Calu3 (cell line): ENCODE measurements around the gene P2RY6. TPM values are rescaled to one million over a fixed set of nuclear protein-coding genes. Genes with fewer than 3 reads are reported as not detected.

ENCODE experiments used
- BruUV-seq: library from RNA; stranded (reverse); fragments of 400-500 nt; replicated peaks from 2 replicates; lab custom pipeline; 2021; lab: Mats Ljungman, UMichigan
- CTCF ChIA-PET: fragments of 300-600 bp; sonication (Branson Sonifier 250); formaldehyde crosslinking; loops from one replicate; lab custom pipeline; 2022; ENCODE audit warnings: antibody characterized with exemption; lab: Charles Lee
- DNase-seq: peaks from one replicate; pipeline ENCODE4 v3.0.0; 2022
- H3K27ac Mint-ChIP-seq: one replicate; pipeline ENCODE4 v1.8.0; 2022; ENCODE audit warnings: mixed read lengths; ENCODE audit not compliant: unreplicated experiment
- H3K27me3 Mint-ChIP-seq: one replicate; pipeline ENCODE4 v1.8.0; 2022; ENCODE audit warnings: mixed read lengths; ENCODE audit not compliant: unreplicated experiment
- H3K36me3 Mint-ChIP-seq: one replicate; pipeline ENCODE4 v1.8.0; 2022; ENCODE audit warnings: mild to moderate bottlenecking, moderate library complexity, mixed read lengths; ENCODE audit not compliant: insufficient read depth, unreplicated experiment
- H3K4me1 Mint-ChIP-seq: one replicate; pipeline ENCODE4 v1.8.0; 2022; ENCODE audit warnings: mild to moderate bottlenecking, low read depth, mixed read lengths; ENCODE audit not compliant: unreplicated experiment
- H3K4me3 Mint-ChIP-seq: one replicate; pipeline ENCODE4 v1.8.0; 2022; ENCODE audit warnings: mild to moderate bottlenecking, low read depth, moderate library complexity, mixed read lengths; ENCODE audit not compliant: unreplicated experiment
- H3K9me3 Mint-ChIP-seq: one replicate; pipeline ENCODE4 v1.8.0; 2022; ENCODE audit warnings: low read depth, mixed read lengths; ENCODE audit not compliant: unreplicated experiment
- intact Hi-C: fragments of 100-400 bp; cut with micrococcal nuclease; formaldehyde crosslinking; loops from one replicate; pipeline ENCODE4 v1.10.0; 2022; ENCODE audit not compliant: unreplicated experiment
- total RNA-seq: library from RNA; stranded (reverse); gene quantifications from 2 replicates; pipeline ENCODE4 v1.2.3, GENCODE V29; 2022
- TF ChIP-seq, protein P1 (sequence below): fragments of 200-600 bp; IDR thresholded peaks from one replicate; pipeline ENCODE4 v1.8.0; 2022; ENCODE audit warnings: antibody characterized with exemption; ENCODE audit not compliant: unreplicated experiment

P2RY6 gene
- total RNA-seq, 1 experiment from 2014 or later = not detected

DNA sequence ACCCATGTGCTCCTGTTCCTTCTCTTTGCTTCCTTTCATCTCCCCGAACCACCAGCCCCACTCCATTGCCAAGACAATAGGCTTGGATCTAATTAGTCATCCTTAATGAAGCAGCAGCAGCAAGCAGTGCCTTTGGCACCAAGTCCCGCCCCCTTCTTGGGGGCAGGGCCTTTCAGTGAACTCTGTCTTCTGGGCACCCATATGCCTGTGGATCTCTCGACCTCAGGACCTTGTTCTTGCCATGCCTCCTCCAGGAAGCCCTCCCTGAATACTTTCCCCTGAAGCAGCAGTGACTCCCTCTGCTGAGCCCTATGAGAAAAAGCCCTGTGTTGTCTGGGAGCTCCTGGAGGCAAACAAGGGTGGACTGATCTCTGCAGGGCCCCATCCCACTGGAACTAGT is 68.0 kb downstream of the P2RY6 start:
- peaks cover 6% of the 10 kb centered on the region for H3K36me3 Mint-ChIP-seq
- peaks cover under 1% of the 10 kb centered on the region for H3K4me1 Mint-ChIP-seq
- H3K27me3 Mint-ChIP-seq = peaks cover 14% of the 10 kb centered on the region
- no peak overlapping the region for H3K4me3 Mint-ChIP-seq
- TF ChIP-seq, protein P1, sequence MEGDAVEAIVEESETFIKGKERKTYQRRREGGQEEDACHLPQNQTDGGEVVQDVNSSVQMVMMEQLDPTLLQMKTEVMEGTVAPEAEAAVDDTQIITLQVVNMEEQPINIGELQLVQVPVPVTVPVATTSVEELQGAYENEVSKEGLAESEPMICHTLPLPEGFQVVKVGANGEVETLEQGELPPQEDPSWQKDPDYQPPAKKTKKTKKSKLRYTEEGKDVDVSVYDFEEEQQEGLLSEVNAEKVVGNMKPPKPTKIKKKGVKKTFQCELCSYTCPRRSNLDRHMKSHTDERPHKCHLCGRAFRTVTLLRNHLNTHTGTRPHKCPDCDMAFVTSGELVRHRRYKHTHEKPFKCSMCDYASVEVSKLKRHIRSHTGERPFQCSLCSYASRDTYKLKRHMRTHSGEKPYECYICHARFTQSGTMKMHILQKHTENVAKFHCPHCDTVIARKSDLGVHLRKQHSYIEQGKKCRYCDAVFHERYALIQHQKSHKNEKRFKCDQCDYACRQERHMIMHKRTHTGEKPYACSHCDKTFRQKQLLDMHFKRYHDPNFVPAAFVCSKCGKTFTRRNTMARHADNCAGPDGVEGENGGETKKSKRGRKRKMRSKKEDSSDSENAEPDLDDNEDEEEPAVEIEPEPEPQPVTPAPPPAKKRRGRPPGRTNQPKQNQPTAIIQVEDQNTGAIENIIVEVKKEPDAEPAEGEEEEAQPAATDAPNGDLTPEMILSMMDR = no peak
- CTCF ChIA-PET = interaction anchor here (0.9 to 1.6 kb wide), 2 partner anchors 8 to 17 kb away, joined by 3 read pairs; no protein-coding TSS in a partner anchor
- BruUV-seq = no TSS peak
- no peaks in the 10 kb centered on the region for H3K9me3 Mint-ChIP-seq
- H3K27ac Mint-ChIP-seq = no peak overlapping the region
- intact Hi-C loops = no loop called here
- DNase-seq = no peak

DNA sequence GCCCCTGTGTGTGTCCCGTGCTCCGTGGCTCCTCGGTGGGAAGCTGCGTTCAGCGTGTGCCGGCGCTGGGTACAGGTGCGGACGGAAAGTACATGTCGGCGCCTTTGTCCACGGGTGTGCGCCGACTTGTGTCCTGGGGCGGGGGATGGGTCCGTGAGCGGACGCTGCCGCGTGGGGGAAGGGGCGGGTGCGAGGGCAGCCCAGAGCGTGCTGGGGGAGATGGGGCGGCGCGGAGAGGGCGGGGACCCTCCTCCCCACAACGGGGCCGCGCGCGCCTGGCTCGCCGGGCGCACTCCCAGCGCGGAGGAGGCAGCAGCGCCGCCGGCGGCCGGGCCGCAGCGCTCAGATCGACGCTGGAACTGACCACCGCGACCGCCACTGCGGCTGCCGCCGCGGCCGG is 70.5 kb downstream of the P2RY6 start:
- CTCF ChIA-PET = interaction anchor here (0.7 kb wide), 1 partner anchor 18 kb away, joined by 5 read pairs; no protein-coding TSS in a partner anchor
- TF ChIP-seq, protein P1 = no peak
- peaks cover 6% of the 10 kb centered on the region for H3K36me3 Mint-ChIP-seq
- no peak overlapping the region for H3K27ac Mint-ChIP-seq
- DNase-seq = no peak
- peak overlapping the region; percentile 62 for H3K4me3 Mint-ChIP-seq
- H3K27me3 Mint-ChIP-seq = peaks cover 14% of the 10 kb centered on the region
- intact Hi-C loops = no loop called here
- BruUV-seq = no TSS peak
- no peaks in the 10 kb centered on the region for H3K9me3 Mint-ChIP-seq
- H3K4me1 Mint-ChIP-seq = no peaks in the 10 kb centered on the region

DNA sequence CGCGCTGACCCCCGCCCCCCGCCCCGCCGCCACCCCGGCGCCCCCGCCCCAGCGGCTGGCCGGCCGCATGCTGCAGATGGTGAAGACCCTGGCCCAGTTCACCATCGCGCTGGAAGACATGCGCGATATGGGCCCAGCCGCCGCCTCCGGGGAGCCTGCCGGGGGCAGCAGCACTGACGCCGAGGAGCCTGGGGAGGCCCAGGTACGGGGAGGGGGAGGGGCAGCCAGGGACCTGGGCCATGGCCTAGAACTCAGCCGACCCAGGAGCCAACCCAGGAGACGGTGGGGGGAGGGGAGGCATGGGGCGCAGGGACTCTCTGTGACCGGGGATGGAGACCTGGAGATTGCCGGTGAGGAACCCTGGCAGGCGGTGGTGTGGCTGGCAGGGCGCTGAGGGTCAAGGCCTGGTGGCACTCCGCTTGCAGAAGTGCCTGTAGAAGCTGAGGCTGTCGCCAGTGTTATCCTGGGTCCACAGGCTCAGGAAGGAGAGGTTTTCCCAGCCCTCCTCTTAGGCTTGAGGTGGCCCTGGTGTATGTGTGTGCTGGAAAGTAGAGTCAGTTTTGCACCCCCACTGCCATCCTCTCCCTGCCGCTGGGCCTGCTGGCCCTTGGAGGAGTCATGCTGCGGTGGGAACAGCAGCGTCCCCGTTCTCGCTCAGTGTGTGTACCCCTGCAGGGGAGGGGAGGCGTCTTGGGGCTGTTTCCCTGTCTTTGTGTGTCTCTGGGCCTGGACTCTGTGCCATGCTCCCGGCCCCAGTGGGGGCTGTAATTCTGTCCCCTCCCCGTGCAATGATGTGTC is 71.1 kb downstream of the P2RY6 start:
- DNase-seq = no peak

DNA sequence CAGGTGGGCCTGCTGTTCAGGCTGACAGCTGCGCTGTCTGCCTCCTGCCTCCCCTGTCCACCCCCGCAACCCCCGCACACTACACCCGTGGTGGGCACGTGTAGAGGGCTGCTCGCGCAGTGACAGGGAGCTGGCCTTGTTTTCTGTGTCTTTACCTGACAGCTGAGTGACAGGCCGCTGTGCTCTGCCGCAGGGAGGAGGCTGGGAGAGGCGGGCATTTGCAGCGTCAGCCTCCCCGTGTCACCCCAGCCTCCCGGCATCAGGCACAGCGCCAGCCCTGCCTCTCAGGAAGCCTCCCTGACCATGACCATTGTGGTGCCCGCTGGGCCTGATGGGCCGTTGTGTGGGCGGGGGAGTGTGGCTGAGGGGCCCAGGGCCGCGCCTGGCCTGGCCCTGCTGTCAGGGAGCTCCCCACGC is 72.1 kb downstream of the P2RY6 start:
- Mint-ChIP-seq H3K27ac (no peak overlapping the region), H3K4me1 (no peaks in the 10 kb centered on the region), H3K4me3 (no peak overlapping the region), H3K9me3 (no peaks in the 10 kb centered on the region), H3K36me3 (peaks cover 7% of the 10 kb centered on the region), H3K27me3 (peaks cover 14% of the 10 kb centered on the region)
- TF ChIP-seq, protein P1 = no peak
- BruUV-seq = no TSS peak
- intact Hi-C loops = no loop called here
- CTCF ChIA-PET = no interaction called here
- DNase-seq = no peak

More for the DNA sequence above, 71.1 kb downstream of the P2RY6 start:
- Mint-ChIP-seq H3K4me3 (peak overlapping the region; percentile 62), H3K27me3 (peaks cover 14% of the 10 kb centered on the region), H3K9me3 (no peaks in the 10 kb centered on the region), H3K27ac (no peak overlapping the region), H3K36me3 (peaks cover 6% of the 10 kb centered on the region), H3K4me1 (no peaks in the 10 kb centered on the region)
- no TSS peak for BruUV-seq
- TF ChIP-seq, protein P1 = no peak
- CTCF ChIA-PET = no interaction called here
- intact Hi-C loops = no loop called here
